MCF 10A (cell line): ENCODE measurements around the gene NFIX. TPM values are rescaled to one million over a fixed set of nuclear protein-coding genes. Genes with fewer than 3 reads are reported as not detected.

Source experiments
- BruUV-seq: library from RNA; stranded (reverse); fragments of 400-500 nt; replicated peaks from 2 replicates; lab custom pipeline; 2021; lab: Mats Ljungman, UMichigan
- CTCF ChIA-PET: fragments of 300-600 bp; sonication (Branson Sonifier 250); formaldehyde crosslinking; extraction: SDS; loops from one replicate; lab custom pipeline; 2021; ENCODE audit warnings: antibody characterized with exemption, inconsistent platforms; lab: Yijun Ruan, JAX
- POLR2A ChIA-PET: fragments of 300-600, 350-650 bp; sonication (Branson Sonifier 250); formaldehyde crosslinking; extraction: SDS; loops from one replicate; lab custom pipeline; 2020; ENCODE audit warnings: antibody characterized with exemption, inconsistent platforms; lab: Yijun Ruan, JAX
- DNase-seq: peaks from one replicate; pipeline ENCODE4 v3.0.0-alpha.2; 2018; ENCODE audit not compliant: unreplicated experiment
- H3K27ac Mint-ChIP-seq: one replicate; pipeline ENCODE4 v1.8.0; 2022; ENCODE audit warnings: mild to moderate bottlenecking, low read depth, mixed read lengths; ENCODE audit not compliant: unreplicated experiment
- H3K27me3 Mint-ChIP-seq: one replicate; pipeline ENCODE4 v1.8.0; 2022; ENCODE audit warnings: mixed read lengths; ENCODE audit not compliant: insufficient read depth, unreplicated experiment
- H3K36me3 Mint-ChIP-seq: one replicate; pipeline ENCODE4 v1.8.0; 2022; ENCODE audit warnings: mild to moderate bottlenecking, moderate library complexity, mixed read lengths; ENCODE audit not compliant: insufficient read depth, unreplicated experiment
- H3K4me1 Mint-ChIP-seq: one replicate; pipeline ENCODE4 v1.8.0; 2022; ENCODE audit warnings: mixed read lengths; ENCODE audit not compliant: insufficient read depth, unreplicated experiment
- H3K4me3 Mint-ChIP-seq: one replicate; pipeline ENCODE4 v1.8.0; 2022; ENCODE audit warnings: mild to moderate bottlenecking, moderate library complexity, mixed read lengths; ENCODE audit not compliant: unreplicated experiment
- H3K9me3 Mint-ChIP-seq: one replicate; pipeline ENCODE4 v1.8.0; 2022; ENCODE audit warnings: mixed read lengths; ENCODE audit not compliant: unreplicated experiment
- CTCF ChIP-seq: fragments of 200-600 bp; IDR thresholded peaks from one replicate; pipeline ENCODE4 v1.8.0; 2022; ENCODE audit warnings: antibody characterized with exemption, mild to moderate bottlenecking; ENCODE audit not compliant: unreplicated experiment
- intact Hi-C: fragments of 100-400 bp; cut with micrococcal nuclease; formaldehyde crosslinking; loops from 2 replicates; pipeline ENCODE4 v1.14.1; 2022
- total RNA-seq: library from RNA; stranded (reverse); gene quantifications from 2 replicates; pipeline ENCODE4 v1.2.3, GENCODE V29; 2022

NFIX gene
- total RNA-seq, 1 experiment from 2014 or later: 27.2 TPM

DNA sequence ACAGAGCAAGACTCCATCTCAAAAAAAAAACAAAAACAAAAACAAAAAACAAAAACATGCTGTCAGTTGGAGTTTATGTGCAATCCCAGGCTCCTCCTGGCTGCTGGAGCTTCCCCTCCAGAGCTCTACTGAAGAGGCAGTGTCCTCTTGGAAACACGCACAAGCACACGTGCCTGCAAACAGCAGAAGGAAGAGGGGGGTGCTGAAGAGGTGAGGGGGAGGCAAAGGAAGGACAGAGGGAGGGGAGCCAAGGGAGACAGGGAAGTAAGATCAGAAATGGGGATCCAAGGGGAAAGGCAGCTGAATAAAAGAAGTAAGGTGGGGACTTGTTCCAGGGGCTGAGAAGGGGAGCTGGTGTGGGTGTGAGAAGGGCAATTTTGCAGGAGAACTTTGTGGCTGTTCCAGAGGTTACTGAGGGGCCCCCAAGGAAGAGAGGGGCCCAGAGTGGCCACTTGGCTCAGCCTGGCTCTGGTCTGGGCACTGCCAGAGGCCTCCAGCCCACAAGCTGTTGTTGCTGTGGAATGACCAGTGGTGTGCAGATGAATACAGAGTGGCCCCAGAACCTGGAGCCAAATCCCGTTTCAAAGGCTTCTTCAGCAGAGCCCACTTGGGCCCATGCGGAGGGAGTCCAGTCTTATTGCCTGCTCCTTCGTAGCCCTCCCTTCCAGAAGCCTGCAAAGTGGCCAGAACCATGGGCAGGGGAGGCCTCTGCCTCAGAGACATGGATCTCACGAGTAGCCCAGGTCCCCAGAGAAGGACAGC is 73.0 kb downstream of the NFIX start:
- Mint-ChIP-seq H3K4me3 (no peak overlapping the region), H3K4me1 (no peaks in the 10 kb centered on the region), H3K27me3 (no peaks in the 10 kb centered on the region), H3K27ac (no peak overlapping the region), H3K9me3 (no peaks in the 10 kb centered on the region), H3K36me3 (no peaks in the 10 kb centered on the region)
- TF ChIP-seq CTCF: no peak
- BruUV-seq: no TSS peak
- ChIA-PET POLR2A (interaction anchor here (0.5 kb wide), 1 partner anchor 45 kb away, joined by 3 read pairs; no protein-coding TSS in a partner anchor), CTCF (interaction anchor here (0.8 to 1.6 kb wide), 2 partner anchors 24 to 103 kb away, joined by 3 to 9 read pairs; no protein-coding TSS in a partner anchor)
- intact Hi-C loops: no loop called here
- DNase-seq: no peak

DNA sequence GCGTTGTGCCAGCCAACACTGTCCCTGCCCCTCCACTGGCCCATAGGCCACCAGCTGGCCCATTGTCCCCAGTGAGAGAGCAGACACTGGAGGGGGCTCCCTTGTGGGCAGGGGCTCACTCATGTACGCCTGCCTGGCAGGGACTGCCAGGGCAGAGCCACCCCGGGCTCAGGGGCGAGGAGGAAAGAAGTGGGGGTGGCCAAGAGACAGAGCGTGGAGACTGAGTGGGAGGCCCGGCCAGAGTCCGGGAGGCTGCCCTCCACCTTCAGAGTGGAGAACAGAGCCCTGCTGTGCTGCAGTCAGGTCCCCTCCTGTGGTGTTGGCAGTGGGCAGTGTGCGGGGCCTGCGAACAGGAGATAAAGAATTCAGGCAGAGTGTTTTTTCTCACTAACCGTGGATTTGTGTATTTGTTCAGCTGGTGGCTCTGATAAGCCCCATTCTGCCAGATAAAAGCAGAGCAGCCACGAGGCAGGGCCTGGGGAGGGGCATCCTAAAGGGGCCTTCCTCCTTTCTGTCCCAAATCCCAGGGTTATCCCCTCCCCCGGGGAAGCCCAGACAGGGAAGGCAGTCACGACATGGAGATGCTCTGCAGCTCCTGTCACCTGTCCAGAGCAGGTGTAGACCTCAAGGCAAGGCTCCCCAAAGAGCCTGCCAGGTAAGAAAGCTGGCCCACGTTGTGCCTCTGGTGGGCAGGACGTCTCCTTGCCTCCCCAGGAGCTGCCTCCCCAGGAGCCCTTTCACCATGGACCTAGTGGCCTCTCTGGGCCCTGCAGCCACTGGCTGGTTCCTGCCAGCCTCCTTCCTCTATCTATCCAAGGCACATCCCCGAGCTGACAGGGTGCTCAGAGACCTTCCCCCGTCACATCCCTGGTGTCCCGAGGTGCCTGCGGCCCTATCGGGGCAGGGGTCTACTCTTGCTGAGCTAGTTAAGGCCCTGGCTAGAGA is 74.4 kb downstream of the NFIX start:
- ChIA-PET POLR2A (interaction anchor here (0.7 to 0.8 kb wide), 2 partner anchors 9 to 14 kb away, joined by 3 to 4 read pairs; no protein-coding TSS in a partner anchor), CTCF (interaction anchor here (0.7 to 3.5 kb wide), 4 partner anchors 9 to 104 kb away, joined by 3 to 33 read pairs (median 6); no protein-coding TSS in a partner anchor)
- Mint-ChIP-seq H3K4me1 (no peaks in the 10 kb centered on the region), H3K27me3 (no peaks in the 10 kb centered on the region), H3K9me3 (no peaks in the 10 kb centered on the region), H3K36me3 (peaks cover 8% of the 10 kb centered on the region), H3K4me3 (no peak overlapping the region), H3K27ac (no peak overlapping the region)
- intact Hi-C loops: no loop called here
- no TSS peak for BruUV-seq
- TF ChIP-seq CTCF: no peak
- no peak for DNase-seq

- TF ChIP-seq CTCF: no peak
- intact Hi-C loops: no loop called here
- Mint-ChIP-seq H3K27ac (no peak overlapping the region), H3K9me3 (no peaks in the 10 kb centered on the region), H3K36me3 (peaks cover 15% of the 10 kb centered on the region), H3K27me3 (no peaks in the 10 kb centered on the region), H3K4me1 (no peaks in the 10 kb centered on the region), H3K4me3 (no peak overlapping the region)
- POLR2A ChIA-PET: no interaction called here
- DNase-seq: no peak
- BruUV-seq: no TSS peak
- CTCF ChIA-PET: interaction anchor here (0.7 to 3.5 kb wide), 5 partner anchors 10 to 105 kb away, joined by 3 to 33 read pairs (median 3); no protein-coding TSS in a partner anchor
Observed at GRCh38 chr19:13070425-13071140, 75.3 kb downstream of the NFIX start.
